Liver (tissue), 3 donors: Measurements from ENCODE around the gene CLCNKB.

Experiments
- ATF3 ChIP-seq: IDR thresholded peaks from 2 replicates; pipeline ENCODE4 v1.6.1; 2016; ENCODE audit warnings: antibody characterized with exemption
- CTCF ChIP-seq: fragments of 150-350 bp; IDR thresholded peaks from 2 replicates; pipeline ENCODE4 v1.5.1; 2017; ENCODE audit warnings: improper control_type of control experiment, low read depth, low read length; ENCODE audit not compliant: missing input control
- EGR1 ChIP-seq, 2 donors: IDR thresholded peaks; 2 replicates each; pipeline ENCODE4 v1.6.1; 2016 to 2018; ENCODE audit warnings: antibody characterized with exemption in 2 of 2, low read depth in 2 of 2
- GABPA ChIP-seq, 2 donors: IDR thresholded peaks in 1 of 2; conservative IDR thresholded peaks in 1 of 2; 2 replicates each; pipeline ENCODE4 v1.6.1; 2016; ENCODE audit warnings: antibody characterized with exemption in 2 of 2, mild to moderate bottlenecking in 1 of 2, moderate library complexity in 1 of 2
- HNF4A ChIP-seq, 2 donors: conservative IDR thresholded peaks; 2 replicates each; pipeline ENCODE4 v1.6.1; 2016; ENCODE audit warnings: antibody characterized with exemption in 2 of 2, mild to moderate bottlenecking in 2 of 2
- JUND ChIP-seq, 2 donors: IDR thresholded peaks; 2 replicates each; pipeline ENCODE4 v1.6.1; 2016; ENCODE audit warnings: antibody characterized with exemption in 2 of 2
- MAX ChIP-seq: IDR thresholded peaks from 2 replicates; pipeline ENCODE4 v1.6.1; 2016; ENCODE audit warnings: antibody characterized with exemption
- RAD21 ChIP-seq, 2 donors: IDR thresholded peaks; 2 replicates each; pipeline ENCODE4 v1.6.1; 2016; ENCODE audit warnings: antibody characterized with exemption in 2 of 2, mild to moderate bottlenecking in 2 of 2
- REST ChIP-seq: IDR thresholded peaks from 2 replicates; pipeline ENCODE4 v1.6.1; 2016; ENCODE audit warnings: antibody characterized with exemption, mild to moderate bottlenecking
- SP1 ChIP-seq: IDR thresholded peaks from 2 replicates; pipeline ENCODE4 v1.6.1; 2018; ENCODE audit warnings: antibody characterized with exemption, mild to moderate bottlenecking
- TAF1 ChIP-seq: conservative IDR thresholded peaks from 2 replicates; pipeline ENCODE4 v1.6.1; 2016; ENCODE audit warnings: antibody characterized with exemption, mild to moderate bottlenecking
- donor health status: healthy.
- donor health status: healthy.

- TF ChIP-seq CTCF (no peak), HNF4A (conservative IDR thresholded peaks at IDR 0.05) (no peak), TAF1 (no peak), RAD21 (IDR thresholded peaks at IDR 0.05) (no peak), EGR1 (IDR thresholded peaks at IDR 0.05; ENCODE audit: low read depth in 2 of 2) (no peak), ATF3 (no peak), GABPA (IDR thresholded peaks at IDR 0.05 in 1 of 2, conservative IDR thresholded peaks at IDR 0.05 in 1 of 2) (no peak), JUND (IDR thresholded peaks at IDR 0.05) (no peak), SP1 (no peak), REST (no peak), MAX (no peak)
Measured at GRCh38 chr1:16090076-16090826, 46.7 kb downstream of the CLCNKB start.
